ENCODE results near the gene SLC51A.

- TF ChIP-seq CTCF (IDR thresholded peaks at IDR 0.05) (no peak), ZFX (IDR thresholded peaks at IDR 0.05; ENCODE audit: borderline replicate concordance) (no peak)
These were observed 38.3 kb downstream of the SLC51A start for GRCh38 chr3:196254376-196255283.
